H9 (cell line): ENCODE data around the gene ANGPT4. TPM values are rescaled to one million over a fixed set of nuclear protein-coding genes. Genes with fewer than 3 reads are reported as not detected.

Experiments used
- DNase-seq: peaks from one replicate; pipeline ENCODE4 v3.0.0-alpha.2; 2017
- H2AFZ ChIP-seq: one replicate; pipeline ENCODE4 v1.6.1; 2013; ENCODE audit warnings: mild to moderate bottlenecking, low read length, control low read depth, moderate library complexity
- H2AK5ac ChIP-seq: 2 replicates; pipeline ENCODE4 v1.6.1; 2013; ENCODE audit warnings: low read length, control low read depth, mixed read lengths; ENCODE audit not compliant: insufficient read length
- H2BK120ac ChIP-seq: one replicate; pipeline ENCODE4 v1.6.1; 2013; ENCODE audit warnings: low read depth, mild to moderate bottlenecking, low read length, control low read depth, inconsistent platforms; ENCODE audit not compliant: poor library complexity, severe bottlenecking
- H2BK12ac ChIP-seq: 2 replicates; pipeline ENCODE4 v1.6.1; 2013; ENCODE audit warnings: low read length, control low read depth, mixed read lengths, low read depth; ENCODE audit not compliant: insufficient read length
- H2BK15ac ChIP-seq: 2 replicates; pipeline ENCODE4 v1.6.1; 2013; ENCODE audit warnings: low read depth, low read length, control low read depth
- H2BK20ac ChIP-seq: one replicate; pipeline ENCODE4 v1.6.1; 2013; ENCODE audit warnings: low read depth, mild to moderate bottlenecking, low read length, control low read depth, inconsistent platforms; ENCODE audit not compliant: poor library complexity, severe bottlenecking
- H2BK5ac ChIP-seq: 2 replicates; pipeline ENCODE4 v1.6.1; 2013; ENCODE audit warnings: low read length, control low read depth, mixed read lengths; ENCODE audit not compliant: insufficient read length
- H3K14ac ChIP-seq: 2 replicates; pipeline ENCODE4 v1.6.1; 2013; ENCODE audit warnings: low read length, control low read depth; ENCODE audit not compliant: insufficient read depth
- H3K18ac ChIP-seq: 2 replicates; pipeline ENCODE4 v1.6.1; 2013; ENCODE audit warnings: low read depth, mild to moderate bottlenecking, mixed read lengths, low read length, control low read depth; ENCODE audit not compliant: insufficient read length
- H3K23ac ChIP-seq: 2 replicates; pipeline ENCODE4 v1.6.1; 2013; ENCODE audit warnings: low read length, control low read depth, mixed read lengths, low read depth; ENCODE audit not compliant: insufficient read length
- H3K23me2 ChIP-seq: 2 replicates; pipeline ENCODE4 v1.6.1; 2013; ENCODE audit warnings: low read depth, mild to moderate bottlenecking, mixed read lengths, low read length, control low read depth; ENCODE audit not compliant: insufficient read length, poor library complexity, severe bottlenecking
- H3K27ac ChIP-seq: 2 replicates; pipeline ENCODE4 v1.5.1; 2013; ENCODE audit warnings: low read length, control low read depth, mixed read lengths, low read depth; ENCODE audit not compliant: insufficient read length
- H3K27me3 ChIP-seq: 2 replicates; pipeline ENCODE4 v1.6.1; 2013; ENCODE audit warnings: low read length, control low read depth, inconsistent platforms; ENCODE audit not compliant: insufficient read depth
- H3K4ac ChIP-seq: 2 replicates; pipeline ENCODE4 v1.6.1; 2013; ENCODE audit warnings: low read depth, mild to moderate bottlenecking, control low read depth, inconsistent platforms, low read length, moderate library complexity
- H3K4me1 ChIP-seq: 2 replicates; pipeline ENCODE4 v1.6.1; 2013; ENCODE audit warnings: low read length, control low read depth, inconsistent platforms; ENCODE audit not compliant: insufficient read depth
- H3K4me2 ChIP-seq: 2 replicates; pipeline ENCODE4 v1.6.1; 2013; ENCODE audit warnings: low read length, control low read depth, mixed read lengths; ENCODE audit not compliant: insufficient read length, insufficient read depth
- H3K56ac ChIP-seq: 2 replicates; pipeline ENCODE4 v1.6.1; 2013; ENCODE audit warnings: low read depth, mild to moderate bottlenecking, mixed read lengths, low read length, control low read depth; ENCODE audit not compliant: insufficient read length
- H3K79me1 ChIP-seq: 2 replicates; pipeline ENCODE4 v1.6.1; 2013; ENCODE audit warnings: low read depth, mild to moderate bottlenecking, moderate library complexity, low read length, control low read depth, inconsistent platforms; ENCODE audit not compliant: insufficient read depth, poor library complexity, severe bottlenecking
- H3K79me2 ChIP-seq: 2 replicates; pipeline ENCODE4 v1.6.1; 2013; ENCODE audit warnings: low read length, control low read depth, inconsistent platforms; ENCODE audit not compliant: insufficient read depth
- H3K9ac ChIP-seq: 2 replicates; pipeline ENCODE4 v1.6.1; 2013; ENCODE audit warnings: low read length, control low read depth, mixed read lengths; ENCODE audit not compliant: insufficient read length; ENCODE audit errors: extremely low read depth
- H3K9me3 ChIP-seq: one replicate; pipeline ENCODE4 v1.6.1; 2013; ENCODE audit warnings: low read depth, low read length, inconsistent platforms; ENCODE audit not compliant: control insufficient read depth
- H3T11ph ChIP-seq: one replicate; pipeline ENCODE4 v1.6.1; 2013; ENCODE audit warnings: mild to moderate bottlenecking, low read length, control low read depth, inconsistent platforms
- H4K20me1 ChIP-seq: one replicate; pipeline ENCODE4 v1.6.1; 2013; ENCODE audit not compliant: control insufficient read depth, insufficient read length, insufficient read depth
- H4K5ac ChIP-seq: 2 replicates; pipeline ENCODE4 v1.6.1; 2013; ENCODE audit warnings: low read depth, mild to moderate bottlenecking, mixed read lengths, low read length, control low read depth; ENCODE audit not compliant: insufficient read length
- H4K8ac ChIP-seq: replicated peaks from 2 replicates; pipeline ENCODE4 v1.6.1; 2013; ENCODE audit warnings: low read length, control low read depth, mixed read lengths, low read depth; ENCODE audit not compliant: insufficient read length
- H4K91ac ChIP-seq: 2 replicates; pipeline ENCODE4 v1.6.1; 2013; ENCODE audit warnings: low read depth, mild to moderate bottlenecking, moderate library complexity, mixed read lengths, low read length, control low read depth; ENCODE audit not compliant: insufficient read length
- H3K27ac Mint-ChIP-seq, 3 experiments: 2 replicates in 2 of 3; 3 replicates in 1 of 3; pipeline ENCODE4 v1.8.0; 2020 to 2021; ENCODE audit warnings: mixed read lengths in 3 of 3, mild to moderate bottlenecking in 1 of 3, moderate library complexity in 1 of 3
- H3K27me3 Mint-ChIP-seq: 2 replicates; pipeline ENCODE4 v1.8.0; 2021; ENCODE audit warnings: low read depth, mild to moderate bottlenecking, moderate library complexity, mixed read lengths
- H3K36me3 Mint-ChIP-seq, 3 experiments: 2 replicates in 2 of 3; 3 replicates in 1 of 3; pipeline ENCODE4 v1.8.0; 2020 to 2021; ENCODE audit warnings: low read depth in 3 of 3, mixed read lengths in 3 of 3; ENCODE audit not compliant: insufficient read depth in 1 of 3
- H3K4me1 Mint-ChIP-seq, 2 experiments: 2 replicates each; pipeline ENCODE4 v1.8.0; 2020; ENCODE audit warnings: mixed read lengths in 2 of 2
- H3K4me3 Mint-ChIP-seq, 2 experiments: 2 replicates in 1 of 2; 3 replicates in 1 of 2; pipeline ENCODE4 v1.8.0; 2020 to 2021; ENCODE audit warnings: mild to moderate bottlenecking in 2 of 2, mixed read lengths in 2 of 2, moderate library complexity in 1 of 2
- H3K9me3 Mint-ChIP-seq, 2 experiments: 2 replicates in 1 of 2; 3 replicates in 1 of 2; pipeline ENCODE4 v1.8.0; 2020; ENCODE audit warnings: mild to moderate bottlenecking in 2 of 2, mixed read lengths in 2 of 2, moderate library complexity in 1 of 2
- CTCF ChIP-seq: fragments of 200-600 bp; sonication (generic); conservative IDR thresholded peaks from 3 replicates; pipeline ENCODE4 v1.8.0; 2021; ENCODE audit warnings: antibody characterized with exemption, mild to moderate bottlenecking
- WGBS: extraction: QIAGEN DNeasy Blood & Tissue Kit; methylation state at CpG from one replicate; pipeline ENCODE4 v1.1.7; 2013; ENCODE audit warnings: missing lambda C conversion rate, low lambda C conversion rate, mixed read lengths; ENCODE audit not compliant: insufficient read length; ENCODE audit errors: extremely low coverage; 5-methylcytosine and 5-hydroxymethylcytosine counted together
- total RNA-seq: library from RNA; stranded (reverse); gene quantifications from 2 replicates; pipeline ENCODE4 v1.2.1, GENCODE V29; 2021

The ANGPT4 gene
- total RNA-seq, 1 experiment from 2014 or later, result 0.11 TPM

DNA sequence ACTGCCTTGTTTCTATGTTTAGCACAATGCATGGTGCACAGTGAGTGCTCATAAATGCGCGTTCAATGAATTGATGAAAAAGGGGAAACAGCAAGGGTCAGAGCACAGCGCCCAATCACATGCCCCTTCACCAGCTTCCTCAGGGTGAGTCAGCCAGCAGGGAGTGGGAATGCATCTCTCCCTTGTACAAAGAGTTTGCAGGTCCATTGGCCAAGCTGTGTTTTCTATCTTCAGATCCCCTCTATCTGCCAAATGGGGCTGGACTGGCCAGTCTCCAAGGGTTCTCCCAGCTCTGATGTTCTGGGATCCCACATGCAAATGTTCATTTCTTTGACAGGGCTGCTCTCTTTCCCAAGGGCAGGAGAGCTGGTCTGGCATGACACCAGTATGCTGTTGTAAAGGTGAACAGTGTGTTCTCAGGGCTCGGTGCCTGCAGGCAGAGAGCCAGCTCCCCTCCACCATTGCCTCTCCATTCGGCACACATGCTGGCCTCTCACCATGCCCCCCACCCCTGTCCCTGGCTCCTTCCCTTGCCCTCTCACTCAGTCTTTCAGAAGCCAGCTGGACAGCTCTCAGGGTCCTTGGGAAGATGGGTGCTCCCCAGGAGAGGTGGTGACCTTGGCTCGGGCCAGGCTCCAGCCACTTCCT lies 25.0 kb downstream of the ANGPT4 start:
- Histone ChIP-seq H3T11ph (no peak overlapping the region), H3K23me2 (no peaks in the 10 kb centered on the region), H2BK12ac (no peak overlapping the region), H2AK5ac (no peak overlapping the region), H3K9ac (no peak overlapping the region), H3K4ac (no peak overlapping the region), H4K8ac (no peak overlapping the region), H3K79me2 (no peaks in the 10 kb centered on the region), H4K91ac (no peak overlapping the region), H3K18ac (no peak overlapping the region), H4K20me1 (no peaks in the 10 kb centered on the region), H3K27ac (no peak overlapping the region), H2AFZ (no peak overlapping the region), H3K9me3 (no peaks in the 10 kb centered on the region), H2BK15ac (no peak overlapping the region), H3K23ac (no peak overlapping the region), H2BK20ac (no peak overlapping the region), H3K14ac (no peak overlapping the region), H2BK5ac (no peak overlapping the region), H2BK120ac (no peak overlapping the region), H3K27me3 (no peaks in the 10 kb centered on the region), H3K79me1 (no peaks in the 10 kb centered on the region), H3K4me1 (no peaks in the 10 kb centered on the region), H3K4me2 (no peak overlapping the region), H3K56ac (no peak overlapping the region), H4K5ac (no peak overlapping the region)
- H3K4me1 Mint-ChIP-seq, result peaks cover 9 to 19% of the 10 kb centered on the region in 2 experiments
- DNase-seq, result no peak
- TF ChIP-seq CTCF, result no peak
- no peak overlapping the region for H3K4me3 Mint-ChIP-seq
- no CpG with 5 or more reads among the region's 6 CpGs for WGBS
- no peak overlapping the region for H3K27ac Mint-ChIP-seq
- peaks cover 0 to under 1% (median 0%) of the 10 kb centered on the region in 3 experiments; a peak in 1 of 7 replicates for H3K36me3 Mint-ChIP-seq
- H3K9me3 Mint-ChIP-seq, result peaks cover 2% of the 10 kb centered on the region in 2 experiments; a peak in 4 of 5 replicates
- H3K27me3 Mint-ChIP-seq, result peaks cover 17% of the 10 kb centered on the region
